Hepatic stellate cell (primary cell): ENCODE results near the gene THEM4.
A peak's percentile ranks its signal among the peaks of the same experiment; 100 is the strongest.

ENCODE experiments used
- DNase-seq: peaks from one replicate; pipeline ENCODE4 v3.0.0; 2011; ENCODE audit warnings: low spot score

The THEM4 gene

DNA sequence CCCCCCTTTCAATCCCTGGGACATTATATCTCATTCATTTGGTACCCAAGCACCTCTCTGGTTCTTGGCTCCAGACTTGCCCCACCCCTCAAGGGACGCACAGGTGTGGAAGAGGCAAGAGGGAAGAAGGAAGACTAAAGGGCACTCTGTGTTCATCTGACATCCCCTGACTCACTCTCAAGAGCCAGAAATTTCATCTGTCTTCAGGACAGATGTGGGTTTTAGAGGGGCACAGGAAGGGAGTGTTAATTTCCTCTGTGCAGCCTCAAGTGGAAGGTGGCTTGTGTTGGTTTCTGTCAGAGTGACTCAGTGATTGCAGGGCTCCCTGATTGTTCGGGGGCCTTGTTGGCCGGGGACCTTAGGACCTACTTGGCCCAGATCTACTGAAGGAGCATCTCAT lies 72.1 kb downstream of the THEM4 start:
- DNase-seq: no peak

- DNase-seq: no peak
These were observed 73.7 kb downstream of the THEM4 start for GRCh38 chr1:151835596-151835995.

- DNase-seq: no peak
These were observed 75.1 kb downstream of the THEM4 start for GRCh38 chr1:151834239-151834638.

DNA sequence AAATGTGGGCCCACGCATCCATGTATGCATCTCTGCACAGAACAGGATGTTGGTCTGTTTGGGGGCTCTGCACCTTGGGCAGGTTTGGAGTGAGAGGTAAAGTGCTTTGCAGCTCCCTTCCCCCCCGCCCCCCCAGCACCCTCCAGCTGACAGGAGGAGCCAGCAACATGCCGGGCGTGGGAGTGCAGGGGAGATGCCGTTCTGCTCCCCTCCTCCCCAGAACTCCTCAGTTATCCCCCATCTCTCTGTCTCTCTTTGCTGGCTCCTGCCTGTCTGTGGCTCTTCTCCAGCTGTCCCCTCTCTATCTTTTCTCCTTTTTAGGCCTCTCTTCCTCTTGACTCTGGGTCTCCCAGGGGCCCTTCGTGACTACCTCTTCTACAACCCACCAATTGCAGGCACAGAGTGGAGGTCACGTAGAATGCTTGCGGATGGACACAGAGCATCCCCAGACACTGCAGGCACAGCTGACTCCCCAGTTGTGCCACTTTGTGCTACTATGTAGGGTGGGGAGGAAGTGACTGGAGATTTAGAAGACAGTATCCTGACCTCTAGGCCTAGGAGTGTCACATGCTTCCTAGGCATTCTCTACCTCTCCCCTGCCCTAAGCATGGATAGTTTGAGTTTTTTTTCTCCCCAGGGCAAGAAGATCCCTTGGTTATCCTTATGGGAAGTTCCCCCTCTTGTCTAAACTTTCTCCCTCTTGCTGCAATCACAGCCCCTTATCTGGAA lies 76.0 kb downstream of the THEM4 start:
- no peak for DNase-seq

- DNase-seq: no peak
These were observed 76.9 kb downstream of the THEM4 start for GRCh38 chr1:151832318-151832980.

DNA sequence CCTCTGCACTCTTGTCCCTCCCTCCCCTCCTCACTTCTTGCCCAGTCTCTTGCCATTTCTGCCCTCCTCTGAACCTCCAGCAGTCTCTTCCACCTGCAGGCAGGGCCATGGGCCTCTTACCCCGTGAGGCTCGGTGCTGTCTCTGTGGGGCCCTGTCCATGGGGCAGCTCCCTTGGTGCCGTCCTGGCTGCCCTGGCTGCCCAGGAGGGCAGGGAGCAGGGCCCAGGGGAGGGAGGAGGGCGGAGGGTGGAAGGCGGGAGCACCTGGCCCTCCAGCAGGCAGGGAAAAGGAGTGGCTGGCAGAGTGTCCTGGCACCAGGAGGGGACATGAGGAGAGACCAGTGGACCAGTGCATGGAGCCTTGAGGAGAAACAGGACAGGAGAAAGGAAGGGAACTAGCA lies 77.7 kb downstream of the THEM4 start, which contains the start of gene RORC:
TSS of gene RORC (minus strand) at position 198 of the 400 bp plus-strand sequence. CDS start at position 160, 38 bp downstream.
- DNase-seq: no peak

GRCh38 chr1:151831256-151831591 lies 78.1 kb downstream of the THEM4 start:
- no peak for DNase-seq

GRCh38 chr1:151830055-151830454 lies 79.3 kb downstream of the THEM4 start:
- DNase-seq: no peak

- DNase-seq: no peak
These were observed 79.8 kb downstream of the THEM4 start for GRCh38 chr1:151829352-151830046.

GRCh38 chr1:151828921-151829320 lies 80.4 kb downstream of the THEM4 start:
- DNase-seq: peak; percentile 55

DNA sequence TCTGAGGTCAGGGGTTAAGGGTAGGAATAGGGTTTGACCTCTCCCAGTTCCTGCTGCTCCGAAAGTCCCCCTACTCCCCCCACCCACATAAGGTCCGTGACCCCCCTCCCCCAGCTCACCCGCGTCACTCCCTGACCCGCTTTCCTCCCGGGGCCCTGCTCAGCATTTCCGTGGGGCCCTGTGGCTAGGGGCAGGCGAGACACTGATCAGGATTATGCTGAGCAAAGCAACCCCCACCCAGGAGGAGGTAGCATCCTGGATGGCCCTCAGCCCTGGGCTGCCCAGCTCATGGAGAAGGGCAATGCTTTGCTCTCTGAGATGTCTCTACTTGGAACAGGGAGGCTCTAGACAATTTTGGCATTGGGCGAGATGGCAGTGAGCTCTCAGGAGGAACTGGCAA lies 81.5 kb downstream of the THEM4 start:
- no peak for DNase-seq

DNA sequence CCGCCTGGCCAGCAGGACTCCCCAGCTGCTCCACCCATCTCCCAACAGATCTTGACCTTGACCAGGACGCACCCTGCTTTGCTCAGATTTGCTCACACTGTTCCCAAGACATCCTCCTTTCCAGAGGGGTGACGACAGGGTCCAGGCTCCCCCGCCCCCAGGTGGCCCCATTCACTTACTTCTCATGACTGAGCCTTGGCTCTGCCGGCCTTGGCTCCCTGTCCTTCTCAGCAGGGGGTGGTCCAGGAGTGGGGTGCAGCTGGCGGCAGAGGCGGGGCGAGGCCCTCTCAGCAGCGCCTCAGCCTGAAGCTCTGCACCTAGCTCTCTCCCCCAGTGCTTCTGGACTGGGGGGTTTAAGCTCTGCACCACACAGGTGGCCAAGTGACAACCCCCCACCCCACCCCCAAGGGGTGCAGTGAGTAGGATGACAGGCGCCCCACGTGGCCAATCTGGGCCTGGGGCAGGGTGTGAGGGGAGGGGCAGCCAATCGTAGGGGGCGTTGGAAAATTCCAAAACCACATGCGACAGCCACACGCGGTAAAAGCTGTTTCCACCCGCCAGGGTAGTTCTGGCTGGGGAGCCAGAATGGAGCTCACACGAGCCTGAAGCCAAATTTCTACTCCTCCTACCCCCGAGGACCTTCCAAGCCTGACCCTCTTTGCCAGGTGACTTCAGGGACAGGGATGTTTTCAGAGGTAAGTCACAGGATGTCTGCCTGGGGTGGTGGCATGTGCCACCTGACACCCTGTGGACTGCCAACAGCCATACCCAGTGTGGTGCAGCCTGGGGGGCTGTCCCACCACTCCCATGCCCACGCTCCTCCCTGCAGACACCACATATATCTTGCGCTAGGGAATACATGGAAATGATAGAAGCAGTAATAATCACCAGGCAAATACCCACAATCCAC lies 83.3 kb downstream of the THEM4 start:
- DNase-seq: no peak

- DNase-seq: no peak
These were observed 84.1 kb downstream of the THEM4 start for GRCh38 chr1:151825204-151825603.
